Middle frontal gyrus (tissue), 1 donor: ENCODE results near the gene SEL1L.
"Not testable (repeated sequence)": the region's sequence is repeated elsewhere in the genome, so short reads cannot be mapped to it uniquely, and the experiment has no call there.

ENCODE experiments used
- DNase-seq: peaks from one replicate; pipeline ENCODE4 v3.0.0-alpha.2; 2015; ENCODE audit warnings: low spot score; ENCODE audit errors: extremely low spot score

Gene SEL1L

DNA sequence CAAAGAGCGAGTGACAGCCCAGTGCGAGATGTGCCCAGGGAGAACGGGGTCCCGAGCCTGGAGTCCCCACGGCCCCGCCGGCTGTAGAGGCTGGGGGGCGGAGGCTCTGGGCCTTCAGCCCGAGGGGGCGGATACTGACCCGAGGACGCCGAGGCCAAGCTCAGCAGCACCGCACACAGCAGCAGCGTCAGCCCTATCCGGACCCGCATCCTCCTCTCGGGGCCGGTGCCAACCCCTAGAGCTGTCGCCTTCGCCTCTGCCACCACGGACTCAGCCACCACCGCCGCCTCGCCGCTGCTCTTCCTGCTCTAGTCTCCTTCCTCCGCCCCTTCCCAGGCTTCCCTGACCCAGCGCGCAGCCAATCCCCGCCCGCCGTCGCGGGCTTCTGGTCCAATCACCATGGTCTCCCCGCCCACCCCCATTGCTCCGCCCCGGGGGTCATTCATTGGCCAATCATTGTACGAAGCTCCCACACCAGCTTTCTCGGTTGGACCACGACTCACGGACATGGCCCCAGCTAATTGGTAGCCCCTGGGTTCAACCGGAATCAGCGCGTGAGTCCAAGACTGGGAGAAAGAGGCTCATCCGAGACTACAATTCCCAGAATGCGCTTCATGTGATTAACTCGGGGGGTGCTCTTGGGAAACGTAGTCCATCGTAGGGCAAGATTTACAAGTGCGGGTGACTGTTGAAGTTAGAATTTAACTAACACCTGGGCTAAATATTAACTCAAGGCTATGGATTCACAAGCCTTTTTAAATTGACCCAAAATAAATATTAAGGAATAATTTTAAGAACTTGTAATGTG is at the start of gene SEL1L:
TSS of gene SEL1L (minus strand) at position 318 of the 808 bp plus-strand sequence. CDS start at position 209, 109 bp downstream.
- DNase-seq = peak; percentile 100

DNA sequence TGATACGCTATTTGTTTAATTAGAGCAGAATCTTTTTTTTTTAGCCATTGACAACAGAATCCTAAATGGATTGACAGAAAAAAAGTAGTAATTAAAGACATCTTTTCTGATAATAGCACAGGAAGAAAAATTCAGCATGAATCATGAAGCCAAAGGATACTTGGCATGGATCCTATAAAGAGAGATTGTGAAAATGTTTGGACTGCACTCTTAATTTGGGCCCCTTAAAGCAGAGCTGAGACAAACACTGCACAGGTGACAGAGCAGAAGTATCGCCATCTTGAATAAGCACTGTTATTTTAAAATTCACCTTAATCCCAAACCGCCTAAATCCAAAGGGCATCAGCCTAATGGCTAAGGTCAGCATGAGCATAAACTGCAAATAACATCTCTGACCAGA is 48.8 kb upstream of the SEL1L start:
- no peak for DNase-seq

DNA sequence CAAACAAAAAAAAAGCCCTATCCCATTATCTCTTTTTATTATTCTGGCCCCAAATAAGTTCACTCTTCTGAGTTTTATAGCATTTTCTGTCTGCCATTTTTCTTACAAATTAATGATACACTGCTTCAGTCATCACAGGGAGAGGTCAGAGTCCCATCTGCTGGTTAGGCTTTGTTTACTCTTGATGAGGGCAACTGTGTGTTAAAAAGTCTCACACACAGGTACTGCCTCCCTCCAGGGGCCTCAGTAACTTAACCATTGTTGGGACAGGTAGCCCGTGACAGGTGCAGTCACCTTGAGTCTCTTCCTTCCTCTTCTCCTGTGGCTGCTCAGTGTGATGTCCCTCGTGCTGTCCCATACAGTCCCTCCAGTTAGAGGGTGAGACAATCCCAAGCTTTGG is 45.5 kb upstream of the SEL1L start:
- no peak for DNase-seq

DNA sequence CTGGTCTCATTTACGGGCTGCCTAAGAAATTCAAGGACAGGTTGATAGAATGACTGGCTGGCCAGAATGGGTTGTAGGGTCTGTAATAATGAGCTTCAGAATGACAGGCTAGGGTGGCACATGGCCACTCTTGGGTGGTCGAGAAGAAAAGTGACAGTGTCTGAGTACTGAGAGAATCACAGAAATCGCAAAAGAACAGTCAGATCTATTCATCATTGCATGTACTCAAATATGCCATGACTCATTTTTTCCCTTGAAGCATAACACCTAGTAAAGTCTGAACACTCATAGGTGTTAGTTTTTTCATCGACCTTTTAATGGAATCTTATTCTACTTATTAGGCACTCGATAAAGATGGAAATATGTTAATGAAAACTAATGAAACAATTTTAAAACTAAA is 37.8 kb upstream of the SEL1L start:
- no peak for DNase-seq

DNA sequence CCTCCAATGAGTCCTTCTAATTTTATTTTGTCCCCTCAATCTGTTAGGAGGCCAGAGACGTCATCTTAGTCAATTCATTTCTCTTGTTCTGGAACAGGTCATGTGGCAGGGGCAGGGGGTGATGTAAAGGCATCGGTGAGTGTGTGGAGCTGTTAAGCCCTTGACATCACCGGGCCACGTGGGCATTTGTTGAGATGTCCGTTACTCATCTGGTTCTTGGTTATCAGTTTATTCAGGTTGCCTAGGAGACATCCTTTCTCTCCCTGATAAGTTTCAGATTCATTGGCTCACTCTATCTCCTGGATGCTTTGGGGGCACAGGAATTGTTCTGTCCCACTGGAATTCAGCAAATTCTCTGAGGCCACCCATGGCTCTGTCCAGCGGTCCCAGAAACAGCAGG is 33.6 kb upstream of the SEL1L start:
- no peak for DNase-seq

DNA sequence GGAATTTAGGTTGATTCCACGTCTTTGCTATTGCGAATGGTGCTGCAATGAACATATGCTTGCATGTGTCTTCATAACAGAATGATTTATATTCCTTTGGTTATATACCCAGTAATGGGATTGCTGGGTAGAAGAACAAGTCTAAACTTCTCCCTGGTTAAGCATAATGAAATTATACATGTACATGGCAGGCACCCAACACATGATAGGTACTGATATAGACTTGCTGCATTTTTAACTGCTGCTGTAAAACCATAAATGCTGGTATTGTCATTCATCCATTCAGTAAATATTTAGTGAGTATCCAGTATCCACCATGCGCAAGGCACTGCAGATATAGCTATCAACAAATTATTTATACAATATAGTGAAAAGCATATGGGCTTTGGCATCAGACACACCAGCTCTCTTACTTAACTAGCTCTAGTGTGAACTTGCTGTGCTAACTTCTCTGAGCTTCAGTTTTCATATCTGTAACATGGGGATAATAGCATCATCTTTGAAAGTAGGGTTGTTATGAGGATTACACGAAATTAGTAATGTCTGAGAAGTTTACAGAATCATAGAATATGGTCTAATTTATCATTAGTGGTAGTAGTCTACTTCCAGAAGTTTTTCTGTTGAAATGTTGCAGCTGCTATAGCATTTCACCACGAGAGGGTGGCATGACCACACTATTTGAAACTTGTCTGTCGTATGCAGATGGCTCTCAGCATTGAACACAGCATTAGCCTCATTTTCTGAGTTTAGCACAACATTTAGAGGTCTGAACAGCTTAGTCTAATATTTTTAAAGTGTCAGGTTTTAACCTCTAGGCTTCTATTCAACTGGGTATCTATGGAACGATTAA is 32.0 kb upstream of the SEL1L start:
- peak; percentile 45 for DNase-seq

DNA sequence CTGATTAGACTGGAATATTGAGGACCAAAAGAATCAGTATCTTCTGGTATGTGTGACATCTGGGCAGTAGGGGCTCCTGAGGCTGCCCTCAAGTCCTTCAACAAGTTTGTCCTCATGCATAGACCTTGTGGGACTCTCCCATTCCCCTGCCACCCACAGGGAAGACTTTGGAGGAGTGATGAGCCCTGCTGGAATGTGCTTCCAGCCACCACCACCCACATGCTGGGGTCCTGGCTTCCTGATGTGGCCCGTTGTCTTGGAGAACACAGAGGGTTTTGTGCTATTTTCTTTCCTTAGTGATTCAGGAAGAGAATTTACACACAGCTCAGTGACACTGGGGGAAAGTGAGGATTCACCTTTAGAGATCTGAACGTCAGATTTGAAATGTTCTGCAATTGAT is 29.2 kb upstream of the SEL1L start:
- DNase-seq = no peak

DNA sequence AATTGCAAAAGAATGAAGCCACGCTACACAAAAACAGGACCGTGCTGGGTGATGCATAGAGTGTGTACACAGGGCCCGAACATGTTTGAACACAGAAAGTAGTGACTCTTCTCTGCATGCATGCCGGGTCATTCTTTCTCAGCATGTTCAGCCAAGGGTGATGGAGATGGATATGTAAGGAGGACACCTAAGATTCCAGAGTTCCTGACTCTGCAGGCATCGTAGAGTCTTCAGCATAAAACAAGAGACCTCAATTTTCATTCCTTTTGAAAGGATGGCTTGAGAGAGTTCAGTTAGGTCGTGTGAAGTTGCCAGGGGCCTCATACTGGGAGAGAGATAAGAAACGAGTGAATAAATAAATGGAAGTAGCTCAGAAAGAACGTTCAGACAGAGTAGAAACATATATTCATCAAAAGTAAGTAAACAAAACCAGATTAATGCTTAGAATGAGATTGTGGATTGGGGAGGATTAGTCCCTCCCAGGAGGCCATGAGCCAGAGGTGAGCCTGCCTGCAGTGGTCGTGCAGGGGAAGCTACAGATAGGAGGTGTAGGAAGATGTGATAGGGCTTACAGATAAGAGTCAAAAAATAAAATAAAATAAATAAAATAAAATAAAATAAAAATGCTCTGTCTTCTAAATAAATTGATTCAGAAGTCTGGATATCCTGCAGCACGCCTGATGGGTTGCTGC is 27.6 kb upstream of the SEL1L start:
- no peak for DNase-seq

DNA sequence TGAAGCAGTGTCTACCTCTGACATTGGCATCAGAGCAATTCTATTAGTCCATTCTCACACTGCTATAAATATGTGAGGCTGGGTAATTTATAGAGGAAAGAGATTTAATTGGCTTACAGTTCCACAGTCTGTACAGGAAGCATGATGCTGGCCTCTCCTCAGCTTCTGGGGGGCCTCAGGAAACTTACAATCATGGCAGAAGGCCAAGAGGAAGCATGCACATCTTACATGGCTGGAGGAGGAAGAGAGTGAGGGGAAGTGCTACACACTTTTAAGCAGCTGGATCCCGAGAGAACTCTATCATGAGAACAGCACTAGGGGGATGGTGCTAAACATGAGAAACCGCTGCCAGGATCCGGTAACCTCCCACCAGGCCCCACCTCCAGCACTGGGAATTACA is 25.7 kb upstream of the SEL1L start:
- no peak for DNase-seq

DNA sequence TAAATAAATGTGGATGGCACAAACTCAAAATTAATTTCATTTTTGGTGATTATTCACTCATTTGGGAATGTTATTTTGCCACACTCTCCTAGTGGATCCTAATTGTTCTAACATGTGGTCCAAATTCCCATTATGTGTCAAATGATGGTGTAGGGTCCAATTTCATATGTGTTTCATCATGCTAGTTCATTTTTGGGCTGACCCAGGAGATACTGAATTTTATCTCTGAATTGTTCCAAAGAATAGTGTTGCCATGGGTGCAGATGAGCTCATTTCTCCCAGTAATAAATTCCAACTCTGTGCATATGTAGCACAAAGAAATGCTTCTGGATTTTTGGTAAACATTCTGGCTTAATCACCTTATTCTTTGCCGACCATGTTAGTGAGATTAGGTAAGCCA is 23.5 kb upstream of the SEL1L start:
- DNase-seq = no peak

DNA sequence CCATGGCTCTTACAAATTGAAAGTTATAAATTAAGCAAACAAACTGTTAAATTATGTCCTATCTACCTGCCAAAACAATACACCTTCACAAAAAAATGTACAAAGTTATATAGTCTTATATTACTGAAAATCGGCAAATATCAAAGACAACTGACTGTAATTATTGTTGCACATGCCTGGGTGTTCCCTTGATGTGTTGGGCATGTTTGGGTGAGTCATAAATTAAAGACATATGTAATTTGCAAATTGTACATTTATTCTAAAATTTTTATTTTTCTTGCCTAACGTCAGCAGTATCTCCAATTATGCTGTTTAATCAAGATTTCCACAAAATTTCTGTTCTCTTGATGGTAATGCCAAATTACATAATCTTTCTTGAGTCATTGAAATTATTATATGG is 22.0 kb upstream of the SEL1L start:
- no peak for DNase-seq

DNA sequence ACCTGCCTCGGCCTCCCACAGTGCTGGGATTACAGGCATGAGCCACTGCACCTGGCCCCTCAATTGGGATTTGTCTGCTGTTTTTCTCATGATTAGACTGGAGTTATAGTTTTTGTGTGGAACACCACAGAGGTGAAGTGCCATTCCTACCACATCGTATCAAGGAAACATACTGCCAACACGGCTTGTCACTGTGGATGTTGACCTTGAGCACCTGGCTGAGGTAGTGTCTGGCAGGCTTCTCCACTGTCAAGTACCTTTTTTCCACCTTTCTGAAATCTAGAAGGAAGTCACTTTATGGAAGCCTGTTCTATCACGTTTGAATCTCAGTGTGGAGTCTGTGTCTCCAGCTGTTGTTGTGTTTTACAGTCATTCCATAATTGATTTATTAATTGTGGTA is 21.4 kb upstream of the SEL1L start:
- no peak for DNase-seq

DNA sequence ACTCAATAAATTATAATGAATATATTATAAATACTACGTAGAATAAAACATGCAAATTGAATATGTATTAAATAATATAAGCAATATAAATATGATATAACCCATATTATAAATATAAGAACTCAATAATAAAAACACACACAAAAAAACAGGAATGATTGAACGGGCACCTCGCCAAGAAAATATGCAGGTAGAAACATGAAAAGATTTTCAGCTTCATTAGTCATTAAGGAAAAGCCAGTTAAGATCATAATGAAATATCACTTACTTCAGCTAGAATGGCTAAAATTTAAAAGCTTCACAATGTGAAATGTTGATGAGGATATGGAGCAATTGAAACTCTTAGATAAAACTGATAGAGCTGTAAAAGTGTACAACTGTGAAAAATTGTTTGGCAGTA is 17.8 kb upstream of the SEL1L start:
- DNase-seq = no peak

DNA sequence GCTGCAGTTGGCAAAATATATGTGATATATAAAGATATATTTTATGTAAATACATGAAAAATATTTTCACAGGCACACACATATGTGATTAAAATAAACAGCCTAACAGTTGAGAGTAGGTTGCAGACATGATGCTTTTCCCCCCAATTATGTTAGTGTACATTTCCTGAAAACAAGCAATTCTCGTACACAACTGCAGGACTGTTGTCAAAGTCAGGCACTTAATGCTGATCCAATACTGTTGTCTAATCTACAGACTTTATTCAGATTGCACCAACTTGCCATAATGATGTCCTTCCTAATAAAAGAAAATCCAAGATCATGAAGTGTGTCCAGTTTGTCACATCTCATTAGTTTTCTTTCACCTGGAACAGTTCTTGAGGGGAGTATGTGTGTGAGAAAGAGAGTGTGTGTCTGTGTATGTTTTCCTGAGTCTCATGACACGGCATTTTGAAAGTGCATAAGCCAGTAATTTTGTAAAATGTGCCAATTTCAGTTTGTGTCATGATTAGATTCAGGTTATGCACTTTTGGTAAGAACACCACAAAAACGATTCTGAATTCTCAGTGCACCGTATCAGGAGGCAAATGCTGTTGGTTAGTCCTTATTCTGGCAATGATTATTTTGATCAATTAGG is 16.5 kb upstream of the SEL1L start:
- no peak for DNase-seq

DNA sequence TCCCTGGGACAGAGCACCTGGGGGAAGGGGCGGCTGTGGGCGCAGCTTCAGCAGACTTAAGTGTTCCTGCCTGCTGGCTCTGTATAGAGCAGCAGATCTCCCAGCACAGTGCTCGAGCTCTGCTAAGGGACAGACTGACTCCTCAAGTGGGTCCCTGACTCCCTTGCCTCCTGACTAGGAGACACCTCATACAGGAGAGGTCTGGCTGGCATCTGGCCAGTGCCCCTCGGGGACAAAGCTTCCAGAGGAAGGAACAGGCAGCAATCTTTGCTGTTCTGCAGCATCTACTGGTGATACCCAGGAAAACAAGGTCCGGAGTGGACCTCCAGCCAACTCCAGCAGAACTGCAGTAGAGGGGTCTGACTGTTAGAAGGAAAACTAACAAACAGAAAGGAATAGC is 7.6 kb upstream of the SEL1L start:
- not testable (repeated sequence) for DNase-seq

DNA sequence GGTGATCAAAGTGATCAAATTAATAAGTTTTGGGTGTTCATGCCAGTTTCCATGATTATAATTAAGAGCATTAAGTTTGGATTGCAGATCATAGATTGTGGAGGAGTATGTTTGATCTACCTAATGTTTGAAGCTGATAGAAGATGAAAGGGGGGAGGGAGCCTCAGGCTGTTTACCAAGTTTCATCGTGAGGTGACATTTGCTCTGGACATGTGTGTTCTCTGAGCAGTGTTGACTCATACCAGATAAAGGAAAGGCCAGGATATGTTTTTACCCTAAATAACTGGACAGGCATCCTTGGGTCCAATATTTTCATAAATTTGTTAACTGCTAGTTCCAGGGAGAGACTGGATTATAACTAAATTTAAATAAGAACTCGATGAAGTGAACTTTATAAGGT is 3.5 kb upstream of the SEL1L start:
- DNase-seq = no peak

DNA sequence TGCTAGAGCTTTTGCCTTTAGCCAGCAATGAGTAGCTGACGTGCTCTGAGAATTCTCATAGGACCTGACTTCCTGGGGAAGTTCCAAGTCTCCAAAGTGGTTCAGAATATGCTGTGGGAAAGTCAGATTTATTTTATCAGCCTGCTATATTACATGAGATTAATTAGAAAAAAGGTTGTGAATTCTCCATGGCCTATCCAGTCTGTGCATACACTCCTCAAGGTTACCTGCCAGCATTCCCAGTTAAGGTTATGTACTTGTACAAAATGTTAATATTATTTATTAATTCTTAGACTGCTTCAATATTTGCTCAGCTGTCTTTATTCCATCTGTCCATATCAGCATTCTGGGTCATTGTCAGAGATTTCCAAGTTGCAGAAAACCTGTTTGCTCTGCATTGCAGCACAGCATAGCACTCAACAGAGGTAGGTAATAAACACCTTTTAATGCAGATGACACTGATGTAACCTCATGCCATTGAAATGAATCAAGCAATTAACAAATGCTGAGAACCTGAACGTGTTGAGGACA is 2.7 kb upstream of the SEL1L start:
- no peak for DNase-seq

DNA sequence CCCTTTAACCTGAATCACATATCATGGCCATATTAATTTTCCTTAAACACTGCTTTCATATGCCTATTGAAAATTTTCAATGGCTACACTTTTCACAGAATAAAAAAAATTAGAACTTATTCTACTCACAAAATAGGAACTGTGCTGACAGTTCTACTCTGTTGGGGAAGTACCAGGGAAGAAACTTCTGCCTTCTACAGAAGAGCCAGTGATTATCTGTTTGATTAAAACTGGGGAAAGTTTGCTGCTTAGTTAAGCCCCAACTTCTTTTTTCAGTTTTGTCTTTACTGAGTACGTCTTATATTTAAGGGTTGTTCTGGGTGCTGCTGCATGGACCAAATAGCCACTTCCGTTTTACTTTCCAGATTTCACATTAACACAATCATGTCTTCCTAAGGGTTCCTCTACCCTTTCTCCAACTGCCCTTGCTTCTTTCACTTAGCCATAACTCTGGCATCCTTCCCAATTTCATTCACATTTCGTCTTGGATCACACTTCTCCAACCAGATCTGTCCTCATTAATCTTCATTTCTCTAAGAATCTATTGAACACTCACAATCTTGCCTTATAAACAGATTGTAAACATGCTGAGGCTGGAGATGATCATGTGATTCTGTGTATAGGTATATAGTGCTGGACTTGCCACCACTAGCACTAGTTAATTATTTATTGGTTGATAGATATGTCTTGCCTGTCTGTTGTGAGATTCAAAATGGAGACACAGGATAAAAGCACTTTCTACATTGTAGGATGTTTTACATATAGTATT is 1.9 kb upstream of the SEL1L start:
- no peak for DNase-seq

DNA sequence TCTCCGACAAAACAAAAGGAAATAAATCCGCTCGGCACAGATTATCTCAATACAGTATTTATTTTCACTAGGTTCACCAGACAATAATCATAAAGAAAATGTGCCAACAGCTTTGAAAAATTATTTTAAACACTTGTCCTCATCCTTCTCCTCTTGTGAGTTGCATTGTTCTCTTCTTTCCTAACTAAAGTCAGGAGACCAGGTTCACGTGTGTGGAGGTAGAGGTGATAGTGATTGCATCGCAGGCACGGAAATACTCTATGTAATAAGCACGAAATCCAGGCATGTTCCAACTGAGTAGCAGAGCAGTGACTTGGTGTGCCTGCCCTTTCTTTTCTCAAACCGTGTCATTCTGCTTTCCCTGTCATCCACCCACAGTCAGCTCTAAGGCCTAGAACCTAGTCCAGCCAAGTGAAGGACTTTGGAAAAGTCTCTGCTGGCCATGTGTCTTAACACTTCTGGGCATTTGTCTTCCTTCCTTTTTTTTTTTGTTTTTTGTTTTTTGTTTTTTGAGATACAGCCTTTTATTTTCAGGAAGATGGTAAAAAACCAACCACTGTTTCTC is 939 bp upstream of the SEL1L start:
- no peak for DNase-seq

DNA sequence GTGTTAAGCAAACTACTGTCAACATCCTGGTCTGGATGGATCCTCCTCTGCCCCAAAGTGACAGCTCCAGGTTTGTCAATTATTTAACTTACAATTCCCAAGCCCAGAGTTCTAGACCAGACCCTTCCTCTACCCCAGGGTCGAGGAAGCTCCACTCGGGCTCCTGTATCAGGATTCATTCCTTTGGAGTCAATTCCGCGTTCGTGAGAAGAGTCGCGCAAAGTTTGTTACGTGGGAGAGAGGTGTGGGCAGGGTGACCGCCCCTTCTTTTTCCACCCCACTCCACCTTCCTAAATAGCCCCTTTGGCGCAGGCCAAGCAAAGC is 479 bp downstream of the SEL1L start:
- DNase-seq = no peak
